Suprapubic skin (tissue), 4 donors: ENCODE results near the gene IFI16.
"Not testable (repeated sequence)": the region's sequence is repeated elsewhere in the genome, so short reads cannot be mapped to it uniquely, and the experiment has no call there.

Experiments
- EP300 ChIP-seq: sonication (generic); formaldehyde crosslinking; IDR thresholded peaks from one replicate; pipeline ENCODE4 v1.6.1; 2017; ENCODE audit warnings: antibody characterized with exemption
- POLR2A ChIP-seq, 2 donors: fragments of 450-650 bp; IDR thresholded peaks; one replicate each; pipeline ENCODE4 v1.6.1; 2017; ENCODE audit warnings: antibody characterized with exemption in 2 of 2, mild to moderate bottlenecking in 2 of 2, moderate library complexity in 2 of 2
- POLR2AphosphoS5 ChIP-seq, 3 donors: sonication (generic); formaldehyde crosslinking; IDR thresholded peaks; one replicate each; pipeline ENCODE4 v1.6.1; 2017; ENCODE audit warnings: antibody characterized with exemption in 3 of 3
- TF ChIP-seq, protein P1 (sequence below), 2 donors: fragments of 200-600 bp in 1 of 2; fragments of 450-650 bp in 1 of 2; sonication (generic) in 1 of 2; IDR thresholded peaks; one replicate each; pipeline ENCODE4 v1.5.1; 2016 to 2019; ENCODE audit warnings: antibody characterized with exemption in 2 of 2, mild to moderate bottlenecking in 1 of 2, moderate library complexity in 1 of 2

DNA sequence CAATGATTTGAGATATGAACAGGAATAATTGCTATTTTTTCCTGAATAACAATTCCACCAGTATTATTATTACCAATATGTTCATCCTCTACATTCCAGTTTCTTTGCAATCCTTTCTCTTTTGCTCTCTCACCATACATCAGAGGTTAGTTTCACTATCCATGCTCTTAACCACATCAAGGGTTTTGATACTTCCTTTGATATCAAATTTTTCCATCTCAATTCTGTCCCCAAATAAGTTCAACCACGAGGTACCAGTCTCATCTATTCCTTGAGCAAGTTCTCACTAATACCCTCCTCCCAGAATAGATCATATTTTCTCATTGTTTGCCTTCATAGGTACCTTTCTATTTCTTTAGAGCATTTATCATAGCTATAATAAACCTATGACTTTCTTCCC, 36.8 kb downstream of the IFI16 start:
- TF ChIP-seq, protein P1, sequence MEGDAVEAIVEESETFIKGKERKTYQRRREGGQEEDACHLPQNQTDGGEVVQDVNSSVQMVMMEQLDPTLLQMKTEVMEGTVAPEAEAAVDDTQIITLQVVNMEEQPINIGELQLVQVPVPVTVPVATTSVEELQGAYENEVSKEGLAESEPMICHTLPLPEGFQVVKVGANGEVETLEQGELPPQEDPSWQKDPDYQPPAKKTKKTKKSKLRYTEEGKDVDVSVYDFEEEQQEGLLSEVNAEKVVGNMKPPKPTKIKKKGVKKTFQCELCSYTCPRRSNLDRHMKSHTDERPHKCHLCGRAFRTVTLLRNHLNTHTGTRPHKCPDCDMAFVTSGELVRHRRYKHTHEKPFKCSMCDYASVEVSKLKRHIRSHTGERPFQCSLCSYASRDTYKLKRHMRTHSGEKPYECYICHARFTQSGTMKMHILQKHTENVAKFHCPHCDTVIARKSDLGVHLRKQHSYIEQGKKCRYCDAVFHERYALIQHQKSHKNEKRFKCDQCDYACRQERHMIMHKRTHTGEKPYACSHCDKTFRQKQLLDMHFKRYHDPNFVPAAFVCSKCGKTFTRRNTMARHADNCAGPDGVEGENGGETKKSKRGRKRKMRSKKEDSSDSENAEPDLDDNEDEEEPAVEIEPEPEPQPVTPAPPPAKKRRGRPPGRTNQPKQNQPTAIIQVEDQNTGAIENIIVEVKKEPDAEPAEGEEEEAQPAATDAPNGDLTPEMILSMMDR (IDR thresholded peaks at IDR 0.05) = not testable (repeated sequence)
- not testable (repeated sequence) for TF ChIP-seq EP300; POLR2A (IDR thresholded peaks at IDR 0.05); POLR2AphosphoS5 (IDR thresholded peaks at IDR 0.05)
